Breast epithelium (tissue), 3 donors: ENCODE results near the gene CSE1L.

ENCODE experiments used
- CTCF ChIP-seq, 3 donors: fragments of 450-650 bp; IDR thresholded peaks; one replicate each; pipeline ENCODE4 v1.5.1; 2016 to 2017; ENCODE audit warnings: antibody characterized with exemption in 3 of 3, mild to moderate bottlenecking in 3 of 3, moderate library complexity in 3 of 3
- POLR2A ChIP-seq: fragments of 450-650 bp; IDR thresholded peaks from one replicate; pipeline ENCODE4 v1.6.1; 2016; ENCODE audit warnings: antibody characterized with exemption, mild to moderate bottlenecking, moderate library complexity

GRCh38 chr20:49103647-49104364, 57.7 kb downstream of the CSE1L start:
- TF ChIP-seq CTCF (IDR thresholded peaks at IDR 0.05): no peak
- no peak for TF ChIP-seq POLR2A
